GM12878 (cell line): ENCODE measurements around the gene RALB.

Experiments
- BRCA1 ChIP-seq: IDR thresholded peaks from 2 replicates; pipeline ENCODE4 v1.6.1; 2011; ENCODE audit warnings: low read depth, low read length, improper control_type of control experiment
- CTCF ChIP-seq, 3 experiments: IDR thresholded peaks in 2 of 3; conservative IDR thresholded peaks in 1 of 3; 2 replicates each; pipeline ENCODE4 v1.5.1; 2011; ENCODE audit warnings: low read depth in 3 of 3, low read length in 3 of 3, mild to moderate bottlenecking in 3 of 3, control low read depth in 2 of 3, moderate library complexity in 2 of 3, inconsistent platforms in 1 of 3, mixed read lengths in 1 of 3; ENCODE audit not compliant: control insufficient read depth in 2 of 3, insufficient read depth in 1 of 3; ENCODE audit errors: extremely low read depth in 1 of 3
- EP300 ChIP-seq, 2 experiments: fragments of 150-350 bp in 1 of 2; IDR thresholded peaks; 2 replicates each; pipeline ENCODE4 v1.6.1; 2011 to 2012; ENCODE audit warnings: low read depth in 2 of 2, low read length in 2 of 2, borderline replicate concordance in 1 of 2, improper control_type of control experiment in 1 of 2, inconsistent platforms in 1 of 2; ENCODE audit not compliant: control insufficient read depth in 1 of 2
- MAX ChIP-seq: IDR thresholded peaks from 2 replicates; pipeline ENCODE4 v1.6.1; 2012; ENCODE audit warnings: low read depth, low read length, improper control_type of control experiment
- POLR2AphosphoS5 ChIP-seq: IDR thresholded peaks from 2 replicates; pipeline ENCODE4 v1.6.1; 2011; ENCODE audit warnings: mild to moderate bottlenecking, low read length, inconsistent platforms
- RAD21 ChIP-seq: IDR thresholded peaks from 2 replicates; pipeline ENCODE4 v1.6.1; 2011; ENCODE audit warnings: mild to moderate bottlenecking, low read depth, low read length, moderate library complexity; ENCODE audit not compliant: insufficient read depth
- SP1 ChIP-seq: IDR thresholded peaks from one replicate; pipeline ENCODE4 v1.6.1; 2011; ENCODE audit warnings: low read depth, low read length
- YY1 ChIP-seq: IDR thresholded peaks from 2 replicates; pipeline ENCODE4 v1.6.1; 2011; ENCODE audit warnings: low read depth, mild to moderate bottlenecking, low read length
- TF ChIP-seq, protein P1 (sequence below): fragments of 450-650 bp; IDR thresholded peaks from 2 replicates; pipeline ENCODE4 v1.6.1; 2017; ENCODE audit warnings: antibody characterized with exemption, mild to moderate bottlenecking, moderate library complexity

- TF ChIP-seq CTCF (IDR thresholded peaks at IDR 0.05 in 2 of 3, conservative IDR thresholded peaks at IDR 0.05 in 1 of 3; ENCODE audit: control insufficient read depth in 2 of 3, extremely low read depth in 1 of 3, insufficient read depth in 1 of 3, low read depth in 3 of 3, low read length in 3 of 3) (no peak), POLR2AphosphoS5 (no peak), SP1 (no peak), EP300 (IDR thresholded peaks at IDR 0.05; ENCODE audit: borderline replicate concordance in 1 of 2, control insufficient read depth in 1 of 2, low read depth in 2 of 2, low read length in 2 of 2) (no peak), BRCA1 (no peak), MAX (no peak), YY1 (no peak), RAD21 (no peak)
- TF ChIP-seq, protein P1, sequence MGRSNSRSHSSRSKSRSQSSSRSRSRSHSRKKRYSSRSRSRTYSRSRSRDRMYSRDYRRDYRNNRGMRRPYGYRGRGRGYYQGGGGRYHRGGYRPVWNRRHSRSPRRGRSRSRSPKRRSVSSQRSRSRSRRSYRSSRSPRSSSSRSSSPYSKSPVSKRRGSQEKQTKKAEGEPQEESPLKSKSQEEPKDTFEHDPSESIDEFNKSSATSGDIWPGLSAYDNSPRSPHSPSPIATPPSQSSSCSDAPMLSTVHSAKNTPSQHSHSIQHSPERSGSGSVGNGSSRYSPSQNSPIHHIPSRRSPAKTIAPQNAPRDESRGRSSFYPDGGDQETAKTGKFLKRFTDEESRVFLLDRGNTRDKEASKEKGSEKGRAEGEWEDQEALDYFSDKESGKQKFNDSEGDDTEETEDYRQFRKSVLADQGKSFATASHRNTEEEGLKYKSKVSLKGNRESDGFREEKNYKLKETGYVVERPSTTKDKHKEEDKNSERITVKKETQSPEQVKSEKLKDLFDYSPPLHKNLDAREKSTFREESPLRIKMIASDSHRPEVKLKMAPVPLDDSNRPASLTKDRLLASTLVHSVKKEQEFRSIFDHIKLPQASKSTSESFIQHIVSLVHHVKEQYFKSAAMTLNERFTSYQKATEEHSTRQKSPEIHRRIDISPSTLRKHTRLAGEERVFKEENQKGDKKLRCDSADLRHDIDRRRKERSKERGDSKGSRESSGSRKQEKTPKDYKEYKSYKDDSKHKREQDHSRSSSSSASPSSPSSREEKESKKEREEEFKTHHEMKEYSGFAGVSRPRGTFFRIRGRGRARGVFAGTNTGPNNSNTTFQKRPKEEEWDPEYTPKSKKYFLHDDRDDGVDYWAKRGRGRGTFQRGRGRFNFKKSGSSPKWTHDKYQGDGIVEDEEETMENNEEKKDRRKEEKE: no peak
Measured at GRCh38 chr2:120303177-120303576, 50.5 kb downstream of the RALB start.
